HepG2 (cell line): ENCODE results near the gene AMBRA1. TPM values are rescaled to one million over a fixed set of nuclear protein-coding genes. Genes with fewer than 3 reads are reported as not detected.

Experiments used
- ATAC-seq: fragments of 200-7000 bp; cut with Tn5 transposase; 3 replicates; pipeline ENCODE4 v1.9.1; 2020; ENCODE audit warnings: mild to moderate bottlenecking, moderate library complexity
- BruUV-seq: library from RNA; stranded (reverse); fragments of 400-500 nt; replicated peaks from 2 replicates; lab custom pipeline; 2021; lab: Mats Ljungman, UMichigan
- CTCF ChIA-PET: fragments of 300-600 bp; formaldehyde crosslinking; extraction: SDS; loops from one replicate; lab custom pipeline; 2021; ENCODE audit warnings: low total read pairs, inconsistent platforms, low intra/inter-chr PET ratio; lab: Yijun Ruan, JAX
- POLR2A ChIA-PET: fragments of 350-600 bp; sonication (Branson Sonifier 250); formaldehyde crosslinking; loops from one replicate; lab custom pipeline; 2020; ENCODE audit warnings: antibody characterized with exemption, inconsistent platforms; lab: Yijun Ruan, JAX
- DNase-seq: peaks from one replicate; pipeline ENCODE4 v3.0.0-alpha.2; 2015; ENCODE audit warnings: low spot score
- FAIRE-seq: peaks from 3 replicates; lab custom pipeline; 2011; peaks lifted over from hg19 to GRCh38; lab: Jason Lieb, UNC
- H2AFZ ChIP-seq: one replicate; pipeline ENCODE4 v1.6.1; 2011; ENCODE audit warnings: low read length, inconsistent platforms
- H3K27ac ChIP-seq: fragments of 300-600 bp; 3 replicates; pipeline ENCODE4 v1.8.0; 2011; ENCODE audit warnings: mixed run types, mild to moderate bottlenecking, mixed read lengths, low read length, inconsistent platforms; ENCODE audit not compliant: insufficient read depth; ENCODE audit errors: extremely low read length
- H3K27me3 ChIP-seq, 2 experiments: fragments of 200-600 bp in 1 of 2; 2 replicates in 1 of 2; 3 replicates in 1 of 2; pipeline versions ENCODE4 v1.6.0 to v1.8.0; 2011; ENCODE audit warnings: low read length in 2 of 2, mild to moderate bottlenecking in 2 of 2, moderate library complexity in 2 of 2, inconsistent platforms in 1 of 2; ENCODE audit not compliant: insufficient read depth in 2 of 2, control insufficient read depth in 1 of 2
- H3K36me3 ChIP-seq, 2 experiments: fragments of 200-600 bp in 1 of 2; replicated peaks in 1 of 2; 2 replicates in 1 of 2; 3 replicates in 1 of 2; pipeline versions ENCODE4 v1.5.1 to v1.8.0; 2011; ENCODE audit warnings: low read length in 2 of 2, inconsistent platforms in 1 of 2; ENCODE audit not compliant: insufficient read depth in 2 of 2, control insufficient read depth in 1 of 2
- H3K4me1 ChIP-seq: 2 replicates; pipeline ENCODE4 v1.5.1; 2012; ENCODE audit warnings: low read length, inconsistent platforms; ENCODE audit not compliant: insufficient read depth
- H3K4me2 ChIP-seq: 2 replicates; pipeline ENCODE4 v1.6.0; 2011; ENCODE audit warnings: low read depth, low read length, inconsistent platforms
- H3K4me3 ChIP-seq, 3 experiments: fragments of 200-600 bp in 1 of 3; sonication (generic), shearing (Covaris generic) in 1 of 3; replicated peaks in 1 of 3; 2 replicates each; pipeline ENCODE4 v1.5.1; 2011 to 2016; ENCODE audit warnings: low read length in 3 of 3, inconsistent platforms in 2 of 3, low read depth in 2 of 3, mild to moderate bottlenecking in 2 of 3, control low read depth in 1 of 3, mixed read lengths in 1 of 3; ENCODE audit not compliant: insufficient read depth in 1 of 3
- H3K79me2 ChIP-seq: one replicate; pipeline ENCODE4 v1.6.1; 2011; ENCODE audit warnings: low read length, inconsistent platforms; ENCODE audit not compliant: insufficient read depth
- H3K9ac ChIP-seq: 2 replicates; pipeline ENCODE4 v1.6.0; 2011; ENCODE audit warnings: mild to moderate bottlenecking, low read depth, low read length, inconsistent platforms; ENCODE audit not compliant: insufficient read depth
- H3K9me3 ChIP-seq: 2 replicates; pipeline ENCODE4 v1.5.1; 2012; ENCODE audit warnings: mild to moderate bottlenecking, low read length
- H4K20me1 ChIP-seq: 2 replicates; pipeline ENCODE4 v1.6.0; 2011; ENCODE audit warnings: inconsistent platforms, mild to moderate bottlenecking, low read length, moderate library complexity; ENCODE audit not compliant: insufficient read depth
- CERS6 ChIP-seq: sonication (generic); formaldehyde crosslinking; IDR thresholded peaks from 2 replicates; pipeline ENCODE4 v1.5.0; 2020; ENCODE audit warnings: missing genetic modification reagents
- HNF1A ChIP-seq, 2 experiments: sonication (generic) in 1 of 2; formaldehyde crosslinking in 1 of 2; IDR thresholded peaks; 2 replicates each; pipeline versions ENCODE4 v1.4.0 to v1.6.1; 2016 to 2020; ENCODE audit warnings: borderline replicate concordance in 1 of 2, low read depth in 1 of 2, mild to moderate bottlenecking in 1 of 2, missing genetic modification reagents in 1 of 2
- HNRNPL ChIP-seq: fragments of 200-400 bp; formaldehyde crosslinking; IDR thresholded peaks from 2 replicates; pipeline ENCODE4 v1.6.1; 2017; ENCODE audit warnings: mild to moderate bottlenecking, low read depth, low read length
- HOXA5 ChIP-seq: sonication (generic); formaldehyde crosslinking; IDR thresholded peaks from 2 replicates; pipeline ENCODE4 v1.4.0; 2020; ENCODE audit warnings: missing genetic modification reagents
- PITX1 ChIP-seq: sonication (generic); formaldehyde crosslinking; IDR thresholded peaks from 2 replicates; pipeline ENCODE4 v1.5.1; 2020; ENCODE audit warnings: mild to moderate bottlenecking, missing genetic modification reagents
- ZNF18 ChIP-seq: sonication (generic); formaldehyde crosslinking; IDR thresholded peaks from 2 replicates; pipeline ENCODE4 v1.8.0; 2022; ENCODE audit warnings: mild to moderate bottlenecking, missing genetic modification reagents; ENCODE audit not compliant: insufficient replicate concordance
- ZNF407 ChIP-seq: sonication (generic); formaldehyde crosslinking; IDR thresholded peaks from one replicate; pipeline ENCODE4 v1.5.1; 2020; ENCODE audit warnings: mild to moderate bottlenecking, missing genetic modification reagents; ENCODE audit errors: not compliant biosample characterization
- ZNF543 ChIP-seq: sonication (generic); formaldehyde crosslinking; IDR thresholded peaks from 2 replicates; pipeline ENCODE4 v1.4.0; 2020; ENCODE audit warnings: mild to moderate bottlenecking, missing genetic modification reagents
- WGBS: methylation state at CpG from one replicate; pipeline ENCODE4 v1.1.6; 2017; ENCODE audit warnings: low lambda C conversion rate; 5-methylcytosine and 5-hydroxymethylcytosine counted together
- in situ Hi-C: cut with HindIII; loops from 2 replicates; pipeline ENCODE4 v1.10.0; 2017; ENCODE audit warnings: low pct_unique_long_range_greater_than_20kb; ENCODE audit not compliant: extremely low pct_ligation_motif_present
- intact Hi-C: fragments of 100-400 bp; cut with micrococcal nuclease; formaldehyde crosslinking; loops from one replicate; pipeline ENCODE4 v1.10.0; 2022; ENCODE audit not compliant: unreplicated experiment
- polyA plus RNA-seq, 8 experiments: library from polyadenylated mRNA; depleted of rRNA in 3 of 8; stranded (reverse) in 7 of 8; unstranded in 1 of 8; fragments of >200 nt; fragmentation: Illumina TruSeq in 4 of 8; extraction: Trizol in 4 of 8; gene quantifications; 2 replicates each; pipeline versions ENCODE4 v1.2.1 to v1.2.3, GENCODE V29; 2011 to 2016; ENCODE audit warnings: low read depth in 4 of 8, missing spikeins in 1 of 8, mixed read lengths in 1 of 8; ENCODE audit not compliant: insufficient read depth in 1 of 8
- total RNA-seq, 5 experiments: library from RNA; depleted of rRNA; stranded (reverse); fragments of >200 nt; fragmentation: Illumina TruSeq; extraction: Trizol; gene quantifications; 2 replicates each; pipeline ENCODE4 v1.2.3, GENCODE V29; 2016; ENCODE audit warnings: low read depth in 1 of 5

The AMBRA1 gene
- total and polyA plus RNA-seq, 2 of the 13 experiments (the other 11 are each of a cell fraction or from before 2014, with no cell fraction given): 15.7 to 26.0 TPM

GRCh38 chr11:46480166-46480726 is 113.6 kb downstream of the AMBRA1 start:
- intact Hi-C loops (no loop called here), in situ Hi-C loops (no loop called here)
- Histone ChIP-seq H3K9ac (no peak overlapping the region), H3K36me3 (peaks cover 14 to 35% of the 10 kb centered on the region in 2 experiments), H3K27ac (no peak overlapping the region), H3K79me2 (peaks cover 5% of the 10 kb centered on the region), H4K20me1 (peaks cover 2% of the 10 kb centered on the region; the same call in 1 of the 2 replicates), H3K4me1 (no peaks in the 10 kb centered on the region), H3K4me3 (no peak overlapping the region), H3K4me2 (no peak overlapping the region), H2AFZ (no peak overlapping the region), H3K27me3 (no peaks in the 10 kb centered on the region), H3K9me3 (no peaks in the 10 kb centered on the region)
- ATAC-seq (no peak), FAIRE-seq (no peak), DNase-seq (no peak)
- ChIA-PET POLR2A (no interaction called here), CTCF (no interaction called here)
- no TSS peak for BruUV-seq
- 95% methylated on average over 2 of the region's 2 CpGs for WGBS
- TF ChIP-seq ZNF407 (no peak), CERS6 (CRISPR knock-in tag) (no peak), HNF1A (IDR thresholded peaks at IDR 0.05; ENCODE audit: low read depth) (no peak), HNF1A (CRISPR knock-in tag; IDR thresholded peaks at IDR 0.05; ENCODE audit: borderline replicate concordance) (no peak), HOXA5 (CRISPR knock-in tag) (no peak), PITX1 (CRISPR knock-in tag) (no peak), ZNF18 (CRISPR knock-in tag) (no peak), HNRNPL (no peak), ZNF543 (no peak)
